Measurements from ENCODE around the gene OR2C1.

The OR2C1 gene

DNA sequence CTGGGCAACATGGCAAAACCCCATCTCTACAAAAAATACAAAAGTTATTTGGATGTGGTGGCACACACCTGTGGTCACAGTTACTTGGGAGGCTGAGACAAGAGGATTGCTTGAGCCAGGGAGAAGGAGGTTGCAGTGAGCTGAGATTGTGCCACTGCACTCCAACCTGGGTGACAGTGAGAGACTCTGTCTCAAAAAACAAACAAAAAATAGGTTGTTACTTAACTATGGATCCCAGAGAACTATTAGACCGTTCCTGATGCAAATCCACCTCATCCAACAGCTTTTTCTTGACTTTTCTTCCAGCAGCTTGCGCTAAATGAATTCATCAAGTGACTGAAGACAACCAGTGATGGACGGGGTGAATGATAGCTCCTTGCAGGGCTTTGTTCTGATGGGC lies at the start of gene OR2C1:
Gene OR2C1 (plus strand): TSS at position 301 of the 400 bp plus-strand sequence. CDS start 52 bp downstream, at position 353.
- DNase-seq = no peak

DNA sequence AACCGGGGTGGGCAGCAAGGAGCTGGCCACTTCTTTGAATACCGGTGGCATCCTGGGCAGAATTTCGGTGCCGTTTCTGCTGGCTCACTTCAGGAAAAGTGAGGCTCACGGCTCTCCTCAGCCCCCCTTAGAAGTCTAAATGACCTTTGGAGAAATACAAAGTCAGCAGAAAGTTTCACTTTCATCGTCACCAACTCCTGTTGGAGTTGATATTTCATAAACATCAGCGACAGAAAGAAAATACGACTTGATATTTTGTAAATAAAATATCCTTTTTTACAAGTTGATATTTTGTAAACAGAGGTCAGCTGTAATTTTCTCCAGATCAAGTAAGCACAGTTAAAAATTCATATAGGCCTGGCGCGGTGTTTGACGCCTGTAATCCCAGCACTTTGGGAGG lies 49.6 kb upstream of the OR2C1 start:
- no peak for DNase-seq

DNA sequence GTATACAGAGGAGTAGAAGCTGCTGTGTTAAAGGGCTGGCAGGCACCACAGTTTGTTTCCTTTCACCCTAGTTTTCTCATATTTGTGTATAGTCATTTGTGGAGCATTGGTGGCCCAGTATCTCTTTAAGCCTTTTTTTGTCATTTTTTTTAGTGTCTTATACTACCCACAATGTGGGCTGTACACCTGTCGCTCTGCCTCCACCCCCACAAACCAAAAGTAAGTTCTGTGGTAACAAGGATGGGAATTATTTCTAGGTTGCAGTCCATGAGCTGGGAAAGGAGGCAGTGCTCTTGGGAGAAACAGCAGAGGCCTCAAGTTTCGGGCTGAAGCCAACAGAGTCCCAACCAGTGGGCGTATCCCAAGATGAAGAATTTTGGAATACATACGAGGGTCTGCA lies 44.2 kb upstream of the OR2C1 start:
- DNase-seq = no peak

DNA sequence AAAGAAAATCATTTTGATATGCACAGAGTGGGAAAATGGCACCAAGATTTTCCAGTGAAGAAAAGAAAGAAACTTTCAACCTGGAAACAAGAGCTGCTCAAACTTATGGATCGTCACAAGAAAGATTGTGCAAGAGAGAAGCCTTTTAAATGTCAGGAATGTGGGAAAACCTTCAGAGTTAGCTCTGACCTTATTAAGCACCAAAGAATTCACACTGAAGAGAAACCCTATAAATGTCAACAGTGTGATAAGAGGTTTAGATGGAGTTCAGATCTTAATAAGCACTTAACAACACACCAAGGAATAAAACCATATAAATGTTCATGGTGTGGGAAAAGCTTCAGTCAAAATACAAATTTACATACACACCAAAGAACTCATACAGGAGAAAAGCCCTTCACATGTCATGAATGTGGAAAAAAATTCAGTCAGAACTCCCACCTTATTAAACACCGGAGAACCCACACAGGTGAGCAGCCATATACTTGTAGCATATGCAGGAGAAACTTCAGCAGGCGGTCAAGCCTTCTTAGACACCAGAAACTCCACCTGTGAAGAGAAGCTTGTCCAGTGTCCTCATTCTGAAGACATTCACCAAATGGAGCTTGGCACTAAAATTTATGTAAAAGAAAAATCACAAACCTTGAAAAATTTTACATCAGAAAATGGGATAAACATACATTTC lies 38.2 kb upstream of the OR2C1 start:
- DNase-seq = no peak

DNA sequence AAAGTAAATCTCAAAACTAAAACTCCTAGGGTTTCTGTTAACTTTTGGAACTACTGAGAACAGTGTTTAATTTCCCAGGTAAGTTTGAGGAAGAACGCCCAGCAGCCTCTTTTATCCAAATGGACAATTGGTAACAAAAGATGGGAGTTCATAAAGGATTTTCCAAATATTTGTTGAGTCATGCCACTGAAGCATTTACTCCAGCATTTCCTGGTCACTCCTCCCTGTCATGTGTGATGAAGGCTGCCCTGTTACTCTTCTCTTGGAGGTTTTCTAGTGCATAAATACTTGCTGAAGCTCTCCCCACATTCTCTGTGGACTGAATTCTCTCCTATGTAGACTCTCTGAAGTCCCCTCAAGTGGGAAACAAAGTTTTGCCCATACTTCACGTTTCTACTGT lies 33.9 kb upstream of the OR2C1 start:
- no peak for DNase-seq

DNA sequence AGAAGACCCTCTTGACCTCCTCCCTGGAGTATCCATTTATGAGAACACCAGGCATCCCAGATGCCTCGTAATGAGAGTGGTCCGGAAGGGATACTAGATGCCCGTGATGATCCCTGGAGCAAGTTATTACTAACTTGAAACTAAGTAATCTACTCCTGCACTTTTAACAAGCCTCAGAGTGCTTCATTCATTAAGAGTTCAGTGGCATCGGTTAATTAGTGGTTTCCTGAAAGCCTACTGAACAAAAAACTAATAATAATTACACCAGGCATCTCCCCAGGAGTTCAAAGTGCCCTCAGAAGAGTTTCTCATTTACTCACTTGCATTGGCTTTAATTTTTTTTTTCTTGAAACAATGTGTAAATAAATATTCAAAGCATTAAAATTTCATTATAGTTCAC lies 28.2 kb upstream of the OR2C1 start:
- no peak for DNase-seq

DNA sequence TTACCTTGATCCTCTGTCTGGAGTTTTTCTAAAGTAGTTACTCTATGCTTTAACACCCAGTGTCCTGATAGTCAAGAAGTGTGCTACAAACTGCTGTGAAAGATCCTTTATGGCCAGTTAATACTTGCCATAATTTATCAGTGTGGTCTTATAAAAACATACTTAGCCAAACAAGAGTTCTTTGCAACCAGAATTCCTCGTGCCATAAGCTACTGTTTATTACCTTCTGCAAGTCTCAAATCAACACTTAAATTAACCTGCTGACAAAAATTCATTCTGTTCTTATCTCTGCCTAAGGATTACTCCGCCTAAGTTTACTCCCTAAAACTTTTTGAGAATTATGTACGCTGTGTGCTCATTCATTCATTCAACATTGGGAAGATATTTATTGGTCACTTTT lies 27.6 kb upstream of the OR2C1 start:
- DNase-seq = no peak

DNA sequence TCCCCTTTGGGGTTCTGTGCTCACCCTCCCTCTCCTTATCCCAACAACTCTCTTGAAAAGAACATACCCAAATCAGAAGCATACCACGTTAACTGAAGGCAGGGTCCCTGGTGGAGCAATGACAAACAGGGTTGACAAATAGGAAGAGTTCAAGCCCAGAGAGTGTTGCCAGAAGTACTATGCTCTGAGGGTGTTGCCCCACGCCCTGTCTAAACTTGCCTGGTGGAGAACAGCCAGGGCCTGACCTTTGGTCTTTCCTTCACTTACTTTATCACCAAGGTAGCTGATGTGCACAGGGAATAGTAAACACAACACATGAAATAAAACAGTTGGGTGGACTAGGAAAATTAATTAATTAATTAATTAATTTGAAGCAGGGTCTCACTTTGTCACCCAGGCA lies 27.0 kb upstream of the OR2C1 start:
- DNase-seq = no peak

DNA sequence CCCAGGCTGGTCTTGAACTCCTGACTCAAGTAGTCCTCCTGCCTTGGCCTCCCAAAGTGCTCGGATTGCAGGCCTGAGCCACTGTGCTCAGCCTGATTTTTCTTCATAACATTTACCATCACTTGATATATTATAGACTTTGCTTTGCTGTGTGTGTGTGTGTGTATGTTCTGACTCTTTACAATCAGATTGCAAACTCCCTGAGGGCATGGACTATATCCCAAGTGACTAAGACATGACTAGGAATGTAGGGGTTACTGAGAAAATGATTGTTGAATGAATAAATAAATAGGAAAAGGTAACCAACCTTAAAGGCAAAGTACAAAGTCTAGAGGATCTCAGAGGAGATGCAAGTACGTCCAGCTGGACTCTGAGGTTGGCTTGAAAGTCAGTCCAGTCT lies 9.6 kb upstream of the OR2C1 start:
- DNase-seq = no peak

DNA sequence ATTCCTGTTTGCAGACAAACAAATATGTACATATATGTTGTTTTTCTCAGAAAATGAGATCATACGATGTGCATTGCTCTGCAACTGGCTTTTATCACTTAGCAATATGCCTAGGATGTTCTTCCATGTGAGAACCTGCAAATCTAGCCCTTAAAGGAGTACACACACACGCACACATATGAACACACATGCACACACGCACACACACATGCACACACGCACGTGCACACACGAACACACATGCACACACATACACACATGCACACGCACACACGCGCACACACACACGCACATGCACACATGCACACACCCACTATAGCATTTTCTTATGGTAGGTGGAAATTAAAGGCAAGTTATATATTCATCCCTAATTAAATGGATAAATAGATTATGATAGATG lies 8.1 kb upstream of the OR2C1 start:
- DNase-seq = no peak

DNA sequence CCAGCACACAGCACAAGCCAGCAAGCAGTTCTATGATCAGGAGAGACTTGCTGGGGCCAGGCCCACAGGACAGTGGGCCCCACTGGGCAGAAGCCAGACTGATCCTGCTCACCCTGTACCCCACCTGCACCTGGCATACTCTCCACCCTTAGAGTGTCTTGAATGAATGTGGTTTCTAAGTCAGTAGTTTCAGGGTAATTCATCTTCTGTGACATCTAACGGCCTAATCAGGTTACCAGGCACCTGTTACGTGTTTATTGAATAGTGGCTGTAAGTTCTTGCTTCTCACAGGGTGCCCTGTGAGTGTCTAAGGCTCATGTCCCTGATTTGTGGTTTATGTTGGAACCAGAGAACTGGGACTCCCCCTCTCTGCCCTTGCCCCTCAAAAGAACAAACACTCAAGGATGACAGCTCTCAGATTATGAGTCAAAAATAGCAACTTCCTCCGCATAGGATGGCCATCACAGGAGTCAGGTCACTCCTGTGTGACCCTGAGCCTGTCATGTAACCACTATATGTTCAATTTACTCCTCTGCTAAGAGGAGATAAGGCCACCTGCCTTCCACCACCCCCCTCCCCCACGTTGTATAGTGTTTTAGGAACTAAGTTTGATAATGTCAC lies 7.0 kb upstream of the OR2C1 start:
- no peak for DNase-seq

DNA sequence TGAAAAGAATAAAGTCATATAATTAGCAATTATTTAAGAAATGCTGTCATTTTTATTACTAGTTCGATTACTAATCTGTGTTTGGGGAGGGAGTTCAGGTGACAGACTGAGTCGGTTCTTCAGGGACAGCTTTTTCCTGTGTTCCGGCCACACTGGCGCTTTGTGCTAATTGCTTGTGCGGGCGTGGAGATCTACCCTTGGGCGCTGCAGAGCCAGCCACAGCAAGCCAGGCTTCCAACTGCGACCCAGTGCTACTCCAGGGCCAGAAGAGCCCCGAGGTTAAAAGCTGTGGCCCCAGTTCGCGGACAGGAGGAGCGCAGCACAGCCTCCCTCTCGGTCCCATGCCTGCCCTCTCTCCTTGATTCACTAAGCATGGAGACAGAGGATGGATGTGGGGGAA lies 6.5 kb upstream of the OR2C1 start:
- DNase-seq = no peak

DNA sequence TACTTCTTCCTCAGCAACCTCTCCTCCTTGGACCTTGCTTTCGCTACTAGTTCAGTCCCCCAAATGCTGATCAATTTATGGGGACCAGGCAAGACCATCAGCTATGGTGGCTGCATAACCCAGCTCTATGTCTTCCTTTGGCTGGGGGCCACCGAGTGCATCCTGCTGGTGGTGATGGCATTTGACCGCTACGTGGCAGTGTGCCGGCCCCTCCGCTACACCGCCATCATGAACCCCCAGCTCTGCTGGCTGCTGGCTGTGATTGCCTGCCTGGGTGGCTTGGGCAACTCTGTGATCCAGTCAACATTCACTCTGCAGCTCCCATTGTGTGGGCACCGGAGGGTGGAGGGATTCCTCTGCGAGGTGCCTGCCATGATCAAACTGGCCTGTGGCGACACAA lies 429 bp downstream of the OR2C1 start:
- DNase-seq = no peak

DNA sequence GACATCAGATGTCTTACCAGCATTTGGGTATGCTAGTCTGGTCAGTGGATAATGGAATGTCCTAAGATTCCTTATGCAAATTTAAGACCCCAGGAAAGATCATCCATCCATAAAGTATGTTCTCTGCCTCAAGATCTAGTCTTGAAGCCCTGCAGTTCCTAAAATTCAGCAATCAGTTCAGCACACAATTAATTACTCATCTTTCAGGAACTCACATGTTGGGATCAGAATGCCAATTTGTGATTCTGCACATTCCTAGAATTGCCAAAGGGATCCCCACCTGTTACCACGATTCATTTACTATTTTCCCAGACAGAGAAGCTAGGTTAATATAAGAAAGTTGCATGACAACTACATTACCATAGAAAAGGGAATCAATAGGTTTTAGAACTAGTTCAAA lies 3.2 kb downstream of the OR2C1 start:
- DNase-seq = no peak

DNA sequence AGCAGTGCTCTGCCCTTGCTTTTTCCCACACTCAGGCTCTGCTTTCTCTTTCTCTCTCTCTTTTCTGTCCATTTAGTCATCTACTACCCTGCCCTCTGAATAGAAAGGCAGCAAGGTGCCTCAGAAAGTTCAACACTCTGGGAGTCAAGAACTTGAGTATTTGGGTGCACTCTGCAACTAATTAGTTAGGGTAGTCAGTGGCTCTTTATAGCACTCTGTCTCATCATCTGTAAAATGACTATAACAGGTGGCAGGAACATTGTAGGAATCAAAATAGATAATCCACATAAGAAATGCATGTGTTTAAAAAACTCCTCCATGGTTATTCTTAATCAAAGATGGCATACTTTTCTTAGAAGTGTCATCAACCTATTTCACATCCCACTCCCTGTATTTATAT lies 7.2 kb downstream of the OR2C1 start:
- no peak for DNase-seq

DNA sequence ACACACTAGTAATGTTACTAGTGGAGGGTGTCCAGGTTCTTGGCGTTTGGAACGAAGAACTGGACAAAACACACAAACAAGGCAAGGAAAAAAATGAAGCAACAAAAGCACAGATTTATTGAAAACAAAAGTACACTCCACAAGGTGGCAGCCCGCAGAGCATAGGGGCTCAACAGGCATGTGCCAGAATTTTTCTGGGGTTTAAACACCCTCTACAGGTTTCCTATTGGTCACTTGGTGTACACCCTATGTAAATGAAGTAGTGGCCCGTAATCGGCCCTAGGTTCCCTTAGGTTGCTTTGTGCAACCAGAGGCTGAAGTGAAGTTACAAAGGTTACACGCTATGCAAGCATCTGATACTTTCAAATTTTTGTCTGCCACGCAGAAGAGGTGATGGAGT lies 8.1 kb downstream of the OR2C1 start:
- no peak for DNase-seq

DNA sequence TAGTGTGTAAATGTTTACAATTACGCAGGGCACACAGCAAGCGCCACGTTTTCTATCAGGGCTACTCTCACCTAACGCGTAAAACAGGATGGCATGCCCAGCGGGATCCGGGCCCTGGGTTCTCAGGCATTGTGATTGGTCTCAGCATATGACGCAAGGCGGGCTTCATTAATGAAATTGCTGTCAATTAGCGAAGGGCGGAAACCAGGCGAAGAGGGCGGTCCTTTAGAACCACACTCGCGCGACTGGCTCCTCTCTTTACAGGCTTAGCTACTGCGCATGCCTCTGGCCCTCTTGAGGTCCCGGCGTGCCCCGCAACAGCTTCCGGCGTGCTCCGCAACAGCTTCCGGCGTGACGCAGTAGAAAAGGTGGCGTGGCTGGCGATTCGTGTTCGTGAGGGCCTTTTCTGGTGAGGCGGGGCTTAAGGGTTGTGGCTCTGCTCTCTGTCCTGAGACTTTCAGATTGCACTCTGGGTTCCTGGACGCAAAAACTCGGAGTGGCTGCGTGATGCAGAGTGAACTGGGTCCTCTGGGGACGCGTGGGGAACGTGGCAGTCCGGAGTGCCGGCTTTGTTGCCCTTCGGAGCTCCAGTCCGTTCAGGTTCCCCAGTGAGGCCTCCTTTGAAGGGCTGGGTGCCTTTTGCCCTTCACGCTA lies 9.2 kb downstream of the OR2C1 start:
- DNase-seq = peak; percentile 97

DNA sequence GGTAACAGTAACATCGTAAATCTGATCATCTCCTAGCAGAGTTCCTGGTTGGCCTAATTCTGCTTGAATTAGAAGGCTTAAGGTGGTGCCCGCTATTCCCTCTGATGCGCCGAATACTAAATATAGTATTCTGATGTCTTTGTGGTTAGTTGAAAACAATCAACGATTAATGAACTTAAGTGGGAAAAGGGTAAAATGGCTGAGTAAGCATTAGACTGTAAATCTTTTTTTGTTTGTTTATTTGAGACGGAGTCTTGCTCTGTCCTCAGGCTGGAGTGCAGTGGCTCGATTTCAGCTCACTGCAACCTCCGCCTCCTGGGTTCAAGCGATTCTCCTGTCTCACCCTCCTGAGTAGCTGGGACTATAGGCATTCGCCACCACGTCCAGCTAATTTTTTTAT lies 13.4 kb downstream of the OR2C1 start:
- DNase-seq = no peak

DNA sequence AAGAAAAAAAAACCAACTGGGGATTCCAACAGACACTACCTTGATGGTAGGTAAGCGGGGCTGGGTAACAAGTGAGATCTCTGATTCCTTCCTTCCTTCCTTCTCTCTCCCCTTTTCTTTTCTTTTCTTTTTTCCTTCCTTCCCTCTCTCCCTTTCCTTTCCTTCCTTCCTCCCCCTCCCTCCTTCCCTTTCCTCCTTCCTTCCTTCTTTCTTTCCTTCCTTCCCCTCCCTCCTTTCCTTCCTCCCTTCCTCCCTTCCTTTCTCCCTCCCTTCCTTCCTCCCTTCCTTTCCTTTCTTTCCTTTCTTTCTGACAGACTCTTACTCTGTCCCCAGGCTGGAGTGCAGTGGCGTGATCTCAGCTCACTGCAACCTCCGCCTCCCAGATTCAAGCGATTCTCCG lies 20.0 kb downstream of the OR2C1 start:
- no peak for DNase-seq

DNA sequence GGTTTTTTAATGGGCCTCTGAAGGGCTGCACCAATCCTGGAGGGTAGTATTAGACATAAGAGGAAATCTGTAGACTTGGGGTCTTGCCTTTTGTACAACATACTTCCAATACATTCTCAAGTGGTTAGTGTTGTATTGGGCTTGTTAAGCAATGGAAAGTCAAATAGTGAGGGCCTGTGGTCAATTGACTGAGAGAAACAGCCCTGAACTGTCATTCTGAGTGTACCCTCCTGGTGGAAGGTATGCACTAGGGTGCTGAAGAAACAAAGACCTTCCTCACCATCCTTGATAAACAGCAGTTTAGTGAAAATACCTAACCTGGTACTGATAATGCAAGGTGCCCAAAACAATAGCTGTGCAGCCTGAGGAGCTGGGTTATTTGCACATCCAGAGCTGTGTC lies 22.2 kb downstream of the OR2C1 start:
- DNase-seq = no peak

DNA sequence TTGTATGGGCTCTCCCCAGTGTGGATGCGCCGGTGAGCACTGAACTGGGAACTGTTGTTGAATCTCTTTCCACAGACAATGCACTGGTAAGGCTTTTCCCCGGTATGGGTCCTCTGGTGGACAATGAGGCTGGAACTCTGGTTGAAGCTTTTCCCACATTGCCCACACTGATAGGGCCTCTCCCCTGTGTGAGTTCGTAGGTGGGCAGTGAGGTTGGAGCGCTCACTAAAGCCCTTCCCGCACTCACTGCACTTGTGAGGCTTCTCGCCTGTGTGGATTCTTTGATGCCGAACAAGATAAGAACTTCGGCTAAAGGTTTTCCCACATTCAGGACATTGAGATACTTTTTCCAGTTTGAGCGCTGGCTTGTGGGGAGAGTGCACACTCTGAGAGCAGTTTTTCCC lies 27.4 kb downstream of the OR2C1 start:
- no peak for DNase-seq

DNA sequence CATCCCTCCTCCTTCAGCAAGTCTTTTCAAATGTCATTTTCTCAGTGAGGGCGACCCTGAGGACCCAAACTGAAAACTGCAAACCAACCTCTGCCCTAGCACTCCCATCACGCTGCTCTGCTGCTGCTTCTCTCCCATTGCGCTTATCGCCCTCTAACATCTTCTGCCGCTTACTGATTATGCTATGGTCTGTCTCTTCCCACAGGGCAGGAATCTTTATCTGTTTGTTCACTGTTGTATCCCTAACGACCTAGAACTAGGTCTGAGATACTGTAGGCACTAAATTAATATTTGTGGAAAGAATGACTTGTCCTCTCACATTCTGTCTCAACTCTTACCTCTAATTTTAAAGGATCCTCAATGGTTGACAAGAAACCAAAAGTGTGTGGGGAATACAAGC lies 32.6 kb downstream of the OR2C1 start:
- no peak for DNase-seq

DNA sequence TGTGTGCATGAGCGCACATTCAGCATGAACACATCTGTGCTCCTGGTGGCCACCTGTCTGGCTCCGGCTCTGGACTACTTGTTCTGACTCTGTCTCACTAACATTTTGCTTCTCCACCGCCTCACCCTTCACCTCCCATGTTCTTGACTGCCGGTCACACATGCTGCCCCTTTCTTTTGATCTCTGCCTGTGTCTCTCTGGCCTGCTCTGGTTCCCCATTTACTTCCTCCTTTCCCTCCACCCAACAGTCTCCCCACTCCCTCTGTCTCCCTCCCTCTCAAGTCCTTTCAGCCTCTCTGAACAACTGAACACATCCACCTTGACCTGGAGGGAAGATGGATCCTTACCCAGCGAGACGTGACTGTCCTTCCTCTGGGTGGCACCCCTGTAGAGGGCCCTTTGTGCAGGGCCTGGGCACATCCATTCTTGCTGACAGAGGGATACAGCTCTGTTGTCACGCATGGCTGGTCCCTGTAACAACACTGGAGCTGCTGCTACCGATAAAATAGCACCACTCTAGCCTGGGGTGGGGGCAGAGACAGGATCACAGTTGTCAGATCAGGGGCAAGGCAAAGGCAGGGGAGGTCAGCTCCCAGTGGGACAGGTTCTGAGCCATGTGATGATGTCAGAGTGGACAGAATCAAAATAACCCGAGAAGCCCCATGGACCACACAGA lies 34.1 kb downstream of the OR2C1 start:
- DNase-seq = no peak

DNA sequence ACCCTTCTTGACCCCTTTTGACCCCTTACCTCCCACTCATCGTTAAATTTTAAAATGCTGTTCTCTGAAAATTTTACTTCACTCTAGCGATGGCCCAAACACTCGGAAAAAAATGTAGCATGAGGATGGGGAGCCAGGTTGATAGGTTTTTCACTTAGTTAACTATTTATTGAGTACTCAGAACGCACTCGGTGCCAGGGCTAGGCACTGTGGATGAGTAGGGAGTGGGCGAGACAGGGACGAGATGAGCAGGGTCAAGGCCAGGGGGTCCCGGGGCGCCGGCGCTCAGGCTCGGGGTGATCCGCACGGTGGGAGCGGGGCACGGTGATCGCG lies 44.7 kb downstream of the OR2C1 start:
- no peak for DNase-seq
